ENCODE measurements around the gene USP3. TPM values are rescaled to one million over a fixed set of nuclear protein-coding genes. Genes with fewer than 3 reads are reported as not detected.

Gene USP3
- total and polyA plus RNA-seq, 11 donors, result 7.1 to 30.8 (median 18.4) TPM

- TF ChIP-seq CTCF (IDR thresholded peaks at IDR 0.05) (no peak), POLR2A (IDR thresholded peaks at IDR 0.05) (no peak)
- Histone ChIP-seq H3K36me3 (no peaks in the 10 kb centered on the region), H3K27ac (no peak overlapping the region), H3K4me1 (peaks cover 0 to 17% (median 0%) of the 10 kb centered on the region in 12 donors), H3K4me3 (no peak overlapping the region), H3K27me3 (no peaks in the 10 kb centered on the region), H3K9me3 (peaks cover 0 to 4% (median 0%) of the 10 kb centered on the region in 12 donors)
- DNase-seq (no peak), ATAC-seq (no peak)
- 83 to 88% (median 86%) methylated on average over 5 of the region's 5 CpGs for WGBS, 4 donors
- intact Hi-C loops (cut with DNase I), result no loop called here
Measured at GRCh38 chr15:63458026-63458425, 46.4 kb upstream of the USP3 start.

- H3K27me3 ChIP-seq, result no peaks in the 10 kb centered on the region
- no peak for ATAC-seq
- 84 to 95% (median 86%) methylated on average over 26 to 36 of the region's 36 CpGs for WGBS, 4 donors
- H3K36me3 ChIP-seq, result no peaks in the 10 kb centered on the region
- DNase-seq, result no peak
- intact Hi-C loops (cut with DNase I), result no loop called here
- no peak overlapping the region for H3K4me3 ChIP-seq
- peaks cover 0 to 17% (median 0%) of the 10 kb centered on the region in 12 donors for H3K4me1 ChIP-seq
- H3K27ac ChIP-seq, result no peak overlapping the region
- no peak for TF ChIP-seq CTCF (IDR thresholded peaks at IDR 0.05)
- no peak for TF ChIP-seq POLR2A (IDR thresholded peaks at IDR 0.05)
- H3K9me3 ChIP-seq, result peaks cover 0 to 4% (median 0%) of the 10 kb centered on the region in 12 donors
Measured at GRCh38 chr15:63458794-63459395, 45.5 kb upstream of the USP3 start.

GRCh38 chr15:63460210-63461155 is 43.9 kb upstream of the USP3 start:
- DNase-seq (no peak), ATAC-seq (no peak)
- intact Hi-C loops (cut with DNase I), result no loop called here
- WGBS, 4 donors, result 78 to 86% (median 82%) methylated on average over 15 of the region's 15 CpGs
- Histone ChIP-seq H3K4me3 (no peak overlapping the region), H3K9me3 (peaks cover 0 to 4% (median 0%) of the 10 kb centered on the region in 12 donors), H3K27ac (no peak overlapping the region), H3K4me1 (peaks cover 0 to 13% (median 2%) of the 10 kb centered on the region in 12 donors), H3K27me3 (no peaks in the 10 kb centered on the region), H3K36me3 (no peaks in the 10 kb centered on the region)
- no peak for TF ChIP-seq CTCF (IDR thresholded peaks at IDR 0.05)
- no peak for TF ChIP-seq POLR2A (IDR thresholded peaks at IDR 0.05)

Measured in heart left ventricle (tissue), 16 donors.